HCT116 (cell line): ENCODE results near the gene SPIN1.

ENCODE experiments used
- EZH2 ChIP-seq: fragments of 200-600 bp; sonication (generic); IDR thresholded peaks from 2 replicates; pipeline ENCODE4 v1.6.1; 2017; ENCODE audit warnings: antibody characterized with exemption, mixed run types
- EZH2phosphoT487 ChIP-seq: fragments of 200-600 bp; IDR thresholded peaks from 2 replicates; pipeline ENCODE4 v1.6.1; 2018; ENCODE audit warnings: antibody characterized with exemption, borderline replicate concordance
- FOSL1 ChIP-seq: IDR thresholded peaks from 2 replicates; pipeline ENCODE4 v1.6.1; 2012; ENCODE audit warnings: low read depth
- MAX ChIP-seq: IDR thresholded peaks from 2 replicates; pipeline ENCODE4 v1.6.1; 2012
- POLR2A ChIP-seq: IDR thresholded peaks from 2 replicates; pipeline ENCODE4 v1.7.0; 2011; ENCODE audit warnings: borderline replicate concordance; ENCODE audit not compliant: insufficient read depth, insufficient read length; ENCODE audit errors: extremely low read depth
- POLR2AphosphoS5 ChIP-seq: IDR thresholded peaks from 2 replicates; pipeline ENCODE4 v1.6.1; 2011; ENCODE audit warnings: mild to moderate bottlenecking, low read depth, low read length, moderate library complexity
- REST ChIP-seq: IDR thresholded peaks from 2 replicates; pipeline ENCODE4 v1.6.1; 2012; ENCODE audit warnings: low read depth
- SP1 ChIP-seq: IDR thresholded peaks from 2 replicates; pipeline ENCODE4 v1.6.1; 2012; ENCODE audit warnings: low read depth
- SRF ChIP-seq: IDR thresholded peaks from 2 replicates; pipeline ENCODE4 v1.6.1; 2012; ENCODE audit warnings: low read depth
- TCF7L2 ChIP-seq: IDR thresholded peaks from 2 replicates; pipeline ENCODE4 v1.7.0; 2011; ENCODE audit warnings: borderline replicate concordance, inconsistent platforms; ENCODE audit not compliant: insufficient read depth, insufficient read length; ENCODE audit errors: extremely low read depth
- YY1 ChIP-seq: IDR thresholded peaks from 2 replicates; pipeline ENCODE4 v1.6.1; 2011; ENCODE audit warnings: low read length, low read depth, moderate library complexity, mild to moderate bottlenecking; ENCODE audit not compliant: insufficient replicate concordance; ENCODE audit errors: extremely low read depth
- ZBTB33 ChIP-seq: IDR thresholded peaks from 2 replicates; pipeline ENCODE4 v1.6.1; 2011; ENCODE audit warnings: mild to moderate bottlenecking, low read length, moderate library complexity; ENCODE audit not compliant: insufficient replicate concordance; ENCODE audit errors: extremely low read depth
- ZFX ChIP-seq: fragments of 450-650 bp; IDR thresholded peaks from 2 replicates; pipeline ENCODE4 v1.6.1; 2017
- TF ChIP-seq, protein P1 (sequence below), 3 experiments: fragments of 200-600 bp in 1 of 3; sonication (generic) in 1 of 3; IDR thresholded peaks in 2 of 3; conservative IDR thresholded peaks in 1 of 3; 2 replicates each; pipeline ENCODE4 v1.5.1; 2012 to 2017; ENCODE audit warnings: low read depth in 2 of 3, low read length in 2 of 3, antibody characterized with exemption in 1 of 3, borderline replicate concordance in 1 of 3, control low read depth in 1 of 3, mild to moderate bottlenecking in 1 of 3, mixed read lengths in 1 of 3, mixed run types in 1 of 3, moderate library complexity in 1 of 3; ENCODE audit not compliant: insufficient read depth in 1 of 3

DNA sequence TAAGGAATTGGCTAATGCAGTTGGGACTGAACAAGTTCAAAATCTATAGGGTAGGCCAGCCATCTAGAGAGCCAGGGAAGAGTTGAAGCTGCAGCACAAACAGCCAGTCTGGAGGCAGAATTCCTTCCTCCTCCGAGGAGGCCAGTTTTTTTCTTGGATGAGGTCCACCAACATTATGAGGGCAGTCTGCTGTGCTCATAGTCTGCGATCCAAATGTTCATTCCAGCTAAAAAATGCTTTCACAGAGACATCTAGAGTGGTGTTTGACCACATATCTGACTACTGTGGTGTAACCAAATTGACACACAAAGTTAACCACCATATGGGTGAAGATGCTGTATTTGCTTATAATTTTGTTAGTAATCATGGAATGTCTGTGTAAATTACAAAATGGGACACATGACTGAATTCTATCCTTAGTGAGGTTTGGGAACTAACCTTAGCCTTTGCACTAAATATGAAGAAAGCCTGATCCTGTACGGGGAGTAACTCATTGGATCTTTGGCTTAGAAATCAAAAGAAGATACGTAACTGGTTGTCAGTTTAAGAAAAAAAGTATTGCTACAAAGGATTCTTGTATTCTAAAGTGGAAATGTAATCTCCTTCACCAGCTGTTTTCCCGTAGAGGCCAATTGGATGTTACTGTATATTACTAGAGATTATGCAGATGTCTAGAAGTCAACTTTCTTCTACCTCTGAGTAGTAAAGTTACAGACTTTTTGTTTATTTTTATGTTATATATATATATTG, 70.6 kb downstream of the SPIN1 start:
- TF ChIP-seq, protein P1, sequence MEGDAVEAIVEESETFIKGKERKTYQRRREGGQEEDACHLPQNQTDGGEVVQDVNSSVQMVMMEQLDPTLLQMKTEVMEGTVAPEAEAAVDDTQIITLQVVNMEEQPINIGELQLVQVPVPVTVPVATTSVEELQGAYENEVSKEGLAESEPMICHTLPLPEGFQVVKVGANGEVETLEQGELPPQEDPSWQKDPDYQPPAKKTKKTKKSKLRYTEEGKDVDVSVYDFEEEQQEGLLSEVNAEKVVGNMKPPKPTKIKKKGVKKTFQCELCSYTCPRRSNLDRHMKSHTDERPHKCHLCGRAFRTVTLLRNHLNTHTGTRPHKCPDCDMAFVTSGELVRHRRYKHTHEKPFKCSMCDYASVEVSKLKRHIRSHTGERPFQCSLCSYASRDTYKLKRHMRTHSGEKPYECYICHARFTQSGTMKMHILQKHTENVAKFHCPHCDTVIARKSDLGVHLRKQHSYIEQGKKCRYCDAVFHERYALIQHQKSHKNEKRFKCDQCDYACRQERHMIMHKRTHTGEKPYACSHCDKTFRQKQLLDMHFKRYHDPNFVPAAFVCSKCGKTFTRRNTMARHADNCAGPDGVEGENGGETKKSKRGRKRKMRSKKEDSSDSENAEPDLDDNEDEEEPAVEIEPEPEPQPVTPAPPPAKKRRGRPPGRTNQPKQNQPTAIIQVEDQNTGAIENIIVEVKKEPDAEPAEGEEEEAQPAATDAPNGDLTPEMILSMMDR (IDR thresholded peaks at IDR 0.05 in 2 of 3, conservative IDR thresholded peaks at IDR 0.05 in 1 of 3; ENCODE audit: borderline replicate concordance in 1 of 3, insufficient read depth in 1 of 3, low read depth in 2 of 3, low read length in 2 of 3): no peak
- TF ChIP-seq POLR2A (no peak), YY1 (no peak), SRF (no peak), EZH2 (no peak), EZH2phosphoT487 (no peak), TCF7L2 (no peak), MAX (no peak), SP1 (no peak), ZBTB33 (no peak), FOSL1 (no peak), REST (no peak), POLR2AphosphoS5 (no peak), ZFX (no peak)
